Measurements from ENCODE around the gene RAD17. TPM values are rescaled to one million over a fixed set of nuclear protein-coding genes. Genes with fewer than 3 reads are reported as not detected.

The RAD17 gene
- polyA plus RNA-seq, 1 experiment = 20.5 TPM

- DNase-seq (ENCODE audit: low read depth, low spot score) = no peak
- H3K27ac ChIP-seq (ENCODE audit: low read depth, low read length) = no peak overlapping the region
- POLR2A ChIA-PET = interaction anchor here (0.7 kb wide), 1 partner anchor 197 kb away, joined by 4 read pairs; no protein-coding TSS in a partner anchor
- H3K4me3 ChIP-seq (ENCODE audit: low read depth, low read length) = no peak overlapping the region
- H3K9me3 ChIP-seq (ENCODE audit: control insufficient read depth, insufficient read depth, low read length) = no peaks in the 10 kb centered on the region
- no peaks in the 10 kb centered on the region for H3K27me3 ChIP-seq (ENCODE audit: control insufficient read depth, insufficient read depth, low read length)
- TF ChIP-seq CTCF (IDR thresholded peaks at IDR 0.05; ENCODE audit: low read depth, low read length) = no peak
- CTCF ChIA-PET = interaction anchor here (2.0 kb wide), 1 partner anchor 311 kb away, joined by 6 read pairs; the partner anchor contains the start of gene SLC30A5
These were observed 35.2 kb downstream of the RAD17 start for GRCh38 chr5:69404659-69405330.

- ChIA-PET CTCF (no interaction called here), POLR2A (no interaction called here)
- no peak for DNase-seq (ENCODE audit: low read depth, low spot score)
- Histone ChIP-seq H3K4me3 (ENCODE audit: low read depth, low read length) (peak within 1 kb of the TSS; percentile 55), H3K27me3 (ENCODE audit: control insufficient read depth, insufficient read depth, low read length) (no peaks in the 10 kb centered on the region), H3K27ac (ENCODE audit: low read depth, low read length) (no peak within 1 kb of the TSS), H3K9me3 (ENCODE audit: control insufficient read depth, insufficient read depth, low read length) (no peaks in the 10 kb centered on the region)
- TF ChIP-seq CTCF (IDR thresholded peaks at IDR 0.05; ENCODE audit: low read depth, low read length) = peak; percentile 33; the same call in 1 of the 2 replicates
These were observed 45.4 kb downstream of the RAD17 start, which contains the start of gene MARVELD2 for GRCh38 chr5:69414885-69415583. Gene MARVELD2 (plus strand): TSS chr5:69415116. CDS start chr5:69419386, 4,270 bp downstream.

GRCh38 chr5:69415584-69415958, 46.0 kb downstream of the RAD17 start:
- H3K27ac ChIP-seq (ENCODE audit: low read depth, low read length) = no peak overlapping the region
- no peak for DNase-seq (ENCODE audit: low read depth, low spot score)
- ChIA-PET CTCF (no interaction called here), POLR2A (no interaction called here)
- H3K4me3 ChIP-seq (ENCODE audit: low read depth, low read length) = peak overlapping the region; percentile 55
- no peaks in the 10 kb centered on the region for H3K27me3 ChIP-seq (ENCODE audit: control insufficient read depth, insufficient read depth, low read length)
- H3K9me3 ChIP-seq (ENCODE audit: control insufficient read depth, insufficient read depth, low read length) = no peaks in the 10 kb centered on the region
- no peak for TF ChIP-seq CTCF (IDR thresholded peaks at IDR 0.05; ENCODE audit: low read depth, low read length)

GRCh38 chr5:69416180-69416579, 46.6 kb downstream of the RAD17 start:
- no peak for TF ChIP-seq CTCF (IDR thresholded peaks at IDR 0.05; ENCODE audit: low read depth, low read length)
- Histone ChIP-seq H3K27me3 (ENCODE audit: control insufficient read depth, insufficient read depth, low read length) (no peaks in the 10 kb centered on the region), H3K27ac (ENCODE audit: low read depth, low read length) (no peak overlapping the region), H3K4me3 (ENCODE audit: low read depth, low read length) (no peak overlapping the region), H3K9me3 (ENCODE audit: control insufficient read depth, insufficient read depth, low read length) (no peaks in the 10 kb centered on the region)
- ChIA-PET CTCF (no interaction called here), POLR2A (no interaction called here)
- DNase-seq (ENCODE audit: low read depth, low spot score) = no peak

GRCh38 chr5:69416699-69417098, 47.1 kb downstream of the RAD17 start:
- H3K9me3 ChIP-seq (ENCODE audit: control insufficient read depth, insufficient read depth, low read length) = no peaks in the 10 kb centered on the region
- H3K4me3 ChIP-seq (ENCODE audit: low read depth, low read length) = no peak overlapping the region
- H3K27me3 ChIP-seq (ENCODE audit: control insufficient read depth, insufficient read depth, low read length) = no peaks in the 10 kb centered on the region
- no peak for TF ChIP-seq CTCF (IDR thresholded peaks at IDR 0.05; ENCODE audit: low read depth, low read length)
- no peak overlapping the region for H3K27ac ChIP-seq (ENCODE audit: low read depth, low read length)
- DNase-seq (ENCODE audit: low read depth, low spot score) = no peak
- ChIA-PET CTCF (no interaction called here), POLR2A (no interaction called here)
